HepG2 (cell line): ENCODE data around the gene TYMS. TPM values are rescaled to one million over a fixed set of nuclear protein-coding genes. Genes with fewer than 3 reads are reported as not detected.

ENCODE experiments used
- BATF2 ChIP-seq: sonication (generic); formaldehyde crosslinking; IDR thresholded peaks from 2 replicates; pipeline ENCODE4 v1.8.0; 2022; ENCODE audit warnings: mild to moderate bottlenecking, missing genetic modification reagents, moderate library complexity
- CENPT ChIP-seq: sonication (generic); formaldehyde crosslinking; IDR thresholded peaks from 2 replicates; pipeline ENCODE4 v1.8.0; 2022; ENCODE audit warnings: low read depth, mild to moderate bottlenecking, moderate library complexity, missing genetic modification reagents
- CHD2 ChIP-seq: IDR thresholded peaks from 2 replicates; pipeline ENCODE4 v1.6.1; 2011; ENCODE audit warnings: low read depth, low read length, improper control_type of control experiment
- CHD4 ChIP-seq: fragments of 200-600 bp; sonication (generic); IDR thresholded peaks from 2 replicates; pipeline ENCODE4 v1.7.0; 2017; ENCODE audit warnings: mild to moderate bottlenecking, low read length, borderline replicate concordance
- KAT8 ChIP-seq: IDR thresholded peaks from 2 replicates; pipeline ENCODE4 v1.6.1; 2016; ENCODE audit warnings: missing genetic modification reagents, missing compliant biosample characterization
- MED1 ChIP-seq: sonication (generic); formaldehyde crosslinking; IDR thresholded peaks from 2 replicates; pipeline ENCODE4 v1.4.0; 2020; ENCODE audit warnings: missing genetic modification reagents
- NFE2L1 ChIP-seq: sonication (generic); formaldehyde crosslinking; IDR thresholded peaks from 2 replicates; pipeline ENCODE4 v1.4.0; 2020; ENCODE audit warnings: missing genetic modification reagents, mild to moderate bottlenecking, borderline replicate concordance
- PHB2 ChIP-seq: fragments of 450-650 bp; IDR thresholded peaks from 2 replicates; pipeline ENCODE4 v1.6.1; 2018; ENCODE audit not compliant: partially characterized antibody
- PTBP1 ChIP-seq: fragments of 200-400 bp; formaldehyde crosslinking; IDR thresholded peaks from 2 replicates; pipeline ENCODE4 v1.6.1; 2018; ENCODE audit warnings: low read length, low read depth; ENCODE audit not compliant: poor library complexity, severe bottlenecking
- TOPORS ChIP-seq: sonication (generic); formaldehyde crosslinking; IDR thresholded peaks from 2 replicates; pipeline ENCODE4 v1.8.0; 2023; ENCODE audit warnings: mild to moderate bottlenecking, missing genetic modification reagents
- ZBTB1 ChIP-seq: sonication (generic); formaldehyde crosslinking; IDR thresholded peaks from 2 replicates; pipeline ENCODE4 v1.4.0; 2020; ENCODE audit warnings: missing genetic modification reagents, borderline replicate concordance
- ZEB1 ChIP-seq: IDR thresholded peaks from 2 replicates; pipeline ENCODE4 v1.6.1; 2012; ENCODE audit warnings: mild to moderate bottlenecking, low read depth, inconsistent platforms; ENCODE audit not compliant: insufficient replicate concordance
- ZMAT5 ChIP-seq: sonication (generic); formaldehyde crosslinking; IDR thresholded peaks from 2 replicates; pipeline ENCODE4 v1.5.0; 2020; ENCODE audit warnings: mild to moderate bottlenecking, low read depth, missing genetic modification reagents, borderline replicate concordance
- ZNF160 ChIP-seq: sonication (generic); formaldehyde crosslinking; IDR thresholded peaks from 2 replicates; pipeline ENCODE4 v1.8.0; 2022; ENCODE audit warnings: mild to moderate bottlenecking, inconsistent platforms, missing genetic modification reagents
- ZNF331 ChIP-seq: sonication (generic); formaldehyde crosslinking; IDR thresholded peaks from 2 replicates; pipeline ENCODE4 v1.4.0; 2020; ENCODE audit warnings: missing genetic modification reagents
- ZNF350 ChIP-seq: sonication (generic); formaldehyde crosslinking; IDR thresholded peaks from 2 replicates; pipeline ENCODE4 v1.4.0; 2020; ENCODE audit warnings: mild to moderate bottlenecking, low read depth, missing genetic modification reagents, borderline replicate concordance
- ZNF652 ChIP-seq: IDR thresholded peaks from 2 replicates; pipeline ENCODE4 v1.6.1; 2016; ENCODE audit warnings: low read depth, borderline replicate concordance
- ZNF678 ChIP-seq: sonication (generic); formaldehyde crosslinking; IDR thresholded peaks from 2 replicates; pipeline ENCODE4 v1.4.0; 2020; ENCODE audit warnings: mild to moderate bottlenecking, missing genetic modification reagents
- ZNF724P ChIP-seq: sonication (generic); formaldehyde crosslinking; IDR thresholded peaks from 2 replicates; pipeline ENCODE4 v1.8.0; 2022; ENCODE audit warnings: missing genetic modification reagents, borderline replicate concordance
- ZNF83 ChIP-seq: sonication (generic); formaldehyde crosslinking; IDR thresholded peaks from 2 replicates; pipeline ENCODE4 v1.4.0; 2020; ENCODE audit warnings: missing genetic modification reagents, mild to moderate bottlenecking, borderline replicate concordance
- polyA plus RNA-seq, 8 experiments: library from polyadenylated mRNA; depleted of rRNA in 3 of 8; stranded (reverse) in 7 of 8; unstranded in 1 of 8; fragments of >200 nt; fragmentation: Illumina TruSeq in 4 of 8; extraction: Trizol in 4 of 8; gene quantifications; 2 replicates each; pipeline versions ENCODE4 v1.2.1 to v1.2.3, GENCODE V29; 2011 to 2016; ENCODE audit warnings: low read depth in 4 of 8, missing spikeins in 1 of 8, mixed read lengths in 1 of 8; ENCODE audit not compliant: insufficient read depth in 1 of 8
- total RNA-seq, 5 experiments: library from RNA; depleted of rRNA; stranded (reverse); fragments of >200 nt; fragmentation: Illumina TruSeq; extraction: Trizol; gene quantifications; 2 replicates each; pipeline ENCODE4 v1.2.3, GENCODE V29; 2016; ENCODE audit warnings: low read depth in 1 of 5
- TF ChIP-seq, protein P1 (sequence below): sonication (generic); formaldehyde crosslinking; IDR thresholded peaks from 2 replicates; pipeline ENCODE4 v1.5.0; 2020; ENCODE audit warnings: mild to moderate bottlenecking, missing genetic modification reagents
- TF ChIP-seq, protein P2 (sequence below), 2 experiments: IDR thresholded peaks; 2 replicates each; pipeline ENCODE4 v1.6.1; 2011 to 2012; ENCODE audit warnings: low read length in 2 of 2, borderline replicate concordance in 1 of 2, low read depth in 1 of 2, mild to moderate bottlenecking in 1 of 2, moderate library complexity in 1 of 2

TYMS gene
- total and polyA plus RNA-seq, 2 of the 13 experiments (the other 11 are each of a cell fraction or from before 2014, with no cell fraction given): 80.1 to 106 TPM

- TF ChIP-seq, protein P1, sequence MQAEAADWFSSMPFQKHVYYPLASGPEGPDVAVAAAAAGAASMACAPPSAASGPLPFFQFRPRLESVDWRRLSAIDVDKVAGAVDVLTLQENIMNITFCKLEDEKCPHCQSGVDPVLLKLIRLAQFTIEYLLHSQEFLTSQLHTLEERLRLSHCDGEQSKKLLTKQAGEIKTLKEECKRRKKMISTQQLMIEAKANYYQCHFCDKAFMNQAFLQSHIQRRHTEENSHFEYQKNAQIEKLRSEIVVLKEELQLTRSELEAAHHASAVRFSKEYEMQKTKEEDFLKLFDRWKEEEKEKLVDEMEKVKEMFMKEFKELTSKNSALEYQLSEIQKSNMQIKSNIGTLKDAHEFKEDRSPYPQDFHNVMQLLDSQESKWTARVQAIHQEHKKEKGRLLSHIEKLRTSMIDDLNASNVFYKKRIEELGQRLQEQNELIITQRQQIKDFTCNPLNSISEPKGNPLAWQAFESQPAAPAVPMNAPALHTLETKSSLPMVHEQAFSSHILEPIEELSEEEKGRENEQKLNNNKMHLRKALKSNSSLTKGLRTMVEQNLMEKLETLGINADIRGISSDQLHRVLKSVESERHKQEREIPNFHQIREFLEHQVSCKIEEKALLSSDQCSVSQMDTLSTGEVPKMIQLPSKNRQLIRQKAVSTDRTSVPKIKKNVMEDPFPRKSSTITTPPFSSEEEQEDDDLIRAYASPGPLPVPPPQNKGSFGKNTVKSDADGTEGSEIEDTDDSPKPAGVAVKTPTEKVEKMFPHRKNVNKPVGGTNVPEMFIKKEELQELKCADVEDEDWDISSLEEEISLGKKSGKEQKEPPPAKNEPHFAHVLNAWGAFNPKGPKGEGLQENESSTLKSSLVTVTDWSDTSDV (CRISPR knock-in tag): no peak
- TF ChIP-seq ZNF678 (CRISPR knock-in tag) (peak; percentile 71), PHB2 (no peak), BATF2 (CRISPR knock-in tag) (0 out of 2 replicates have a peak, but pooled peaks have one; percentile 49), CENPT (CRISPR knock-in tag) (no peak), ZNF724P (CRISPR knock-in tag) (peak; percentile 65; the same call in 1 of the 2 replicates), TOPORS (CRISPR knock-in tag) (peak; percentile 56; the same call in 1 of the 2 replicates), ZBTB1 (CRISPR knock-in tag) (no peak), KAT8 (peak; percentile 27; the same call in 1 of the 2 replicates), CHD4 (no peak), MED1 (CRISPR knock-in tag) (peak; percentile 55; the same call in 1 of the 2 replicates), NFE2L1 (no peak), ZNF83 (no peak), ZNF331 (CRISPR knock-in tag) (0 out of 2 replicates have a peak, but pooled peaks have one; percentile 17), ZNF652 (no peak), PTBP1 (no peak), ZEB1 (no peak), ZMAT5 (no peak), ZNF350 (CRISPR knock-in tag) (0 out of 2 replicates have a peak, but pooled peaks have one; percentile 60), CHD2 (no peak), ZNF160 (CRISPR knock-in tag) (no peak)
- TF ChIP-seq, protein P2, sequence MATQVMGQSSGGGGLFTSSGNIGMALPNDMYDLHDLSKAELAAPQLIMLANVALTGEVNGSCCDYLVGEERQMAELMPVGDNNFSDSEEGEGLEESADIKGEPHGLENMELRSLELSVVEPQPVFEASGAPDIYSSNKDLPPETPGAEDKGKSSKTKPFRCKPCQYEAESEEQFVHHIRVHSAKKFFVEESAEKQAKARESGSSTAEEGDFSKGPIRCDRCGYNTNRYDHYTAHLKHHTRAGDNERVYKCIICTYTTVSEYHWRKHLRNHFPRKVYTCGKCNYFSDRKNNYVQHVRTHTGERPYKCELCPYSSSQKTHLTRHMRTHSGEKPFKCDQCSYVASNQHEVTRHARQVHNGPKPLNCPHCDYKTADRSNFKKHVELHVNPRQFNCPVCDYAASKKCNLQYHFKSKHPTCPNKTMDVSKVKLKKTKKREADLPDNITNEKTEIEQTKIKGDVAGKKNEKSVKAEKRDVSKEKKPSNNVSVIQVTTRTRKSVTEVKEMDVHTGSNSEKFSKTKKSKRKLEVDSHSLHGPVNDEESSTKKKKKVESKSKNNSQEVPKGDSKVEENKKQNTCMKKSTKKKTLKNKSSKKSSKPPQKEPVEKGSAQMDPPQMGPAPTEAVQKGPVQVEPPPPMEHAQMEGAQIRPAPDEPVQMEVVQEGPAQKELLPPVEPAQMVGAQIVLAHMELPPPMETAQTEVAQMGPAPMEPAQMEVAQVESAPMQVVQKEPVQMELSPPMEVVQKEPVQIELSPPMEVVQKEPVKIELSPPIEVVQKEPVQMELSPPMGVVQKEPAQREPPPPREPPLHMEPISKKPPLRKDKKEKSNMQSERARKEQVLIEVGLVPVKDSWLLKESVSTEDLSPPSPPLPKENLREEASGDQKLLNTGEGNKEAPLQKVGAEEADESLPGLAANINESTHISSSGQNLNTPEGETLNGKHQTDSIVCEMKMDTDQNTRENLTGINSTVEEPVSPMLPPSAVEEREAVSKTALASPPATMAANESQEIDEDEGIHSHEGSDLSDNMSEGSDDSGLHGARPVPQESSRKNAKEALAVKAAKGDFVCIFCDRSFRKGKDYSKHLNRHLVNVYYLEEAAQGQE (IDR thresholded peaks at IDR 0.05; ENCODE audit: borderline replicate concordance in 1 of 2, low read depth in 1 of 2, low read length in 2 of 2): no peak
Observed at GRCh38 chr18:712401-713134, 55.1 kb downstream of the TYMS start, which contains the start of gene ENOSF1 (continued).
